Stimulated activated CD8-positive, alpha-beta memory T cell treated with anti-CD3 and anti-CD28 coated beads, Interleukin-12 subunit alpha, Interleukin-12 subunit beta, amount 100 ng/mL, for 4 hours (primary cell): Measurements from ENCODE around the gene HNRNPM.

ENCODE experiments used
- DNase-seq: peaks from one replicate; pipeline ENCODE4 v3.0.0-alpha.2; 2020; ENCODE audit warnings: low read depth

The HNRNPM gene

DNA sequence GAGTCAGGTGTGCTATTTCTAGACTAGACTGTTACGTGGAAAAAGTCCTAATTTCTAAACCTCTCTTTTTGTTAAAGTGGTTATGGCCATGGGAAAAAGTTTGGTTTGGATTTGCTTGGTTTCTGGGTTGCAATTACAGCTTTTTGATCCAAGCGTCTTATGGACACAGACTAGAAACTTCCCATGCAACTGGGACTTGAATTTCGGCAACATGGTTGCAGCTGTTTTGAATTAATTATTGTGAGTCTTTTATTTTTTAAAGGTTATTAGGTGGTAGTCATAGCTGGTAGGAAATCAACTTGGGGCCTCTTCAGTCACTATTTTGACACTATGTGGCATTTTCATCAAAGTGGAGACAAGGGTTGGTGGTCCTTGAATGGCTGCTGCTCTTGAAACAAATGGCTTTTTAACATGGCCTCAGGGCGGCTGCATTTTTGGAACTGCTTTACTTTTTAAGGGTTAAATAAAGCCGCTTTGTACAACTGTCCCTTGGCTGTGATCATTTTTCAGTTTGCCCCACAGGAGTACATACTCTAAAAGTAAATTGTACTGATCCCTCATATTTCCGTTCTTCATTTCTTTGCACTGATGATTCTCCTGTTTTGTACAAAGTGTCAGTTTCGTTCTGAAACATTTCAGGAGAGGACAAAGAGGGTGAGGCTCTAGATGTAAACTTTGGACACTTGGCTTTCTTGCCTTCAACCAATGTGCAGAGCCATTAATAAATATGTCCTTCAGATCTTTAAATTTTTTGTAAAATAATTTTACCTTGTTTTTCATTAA is 15.9 kb downstream of the HNRNPM start:
- no peak for DNase-seq

- DNase-seq, result no peak
Measured at GRCh38 chr19:8461376-8461775, 16.6 kb downstream of the HNRNPM start.

DNA sequence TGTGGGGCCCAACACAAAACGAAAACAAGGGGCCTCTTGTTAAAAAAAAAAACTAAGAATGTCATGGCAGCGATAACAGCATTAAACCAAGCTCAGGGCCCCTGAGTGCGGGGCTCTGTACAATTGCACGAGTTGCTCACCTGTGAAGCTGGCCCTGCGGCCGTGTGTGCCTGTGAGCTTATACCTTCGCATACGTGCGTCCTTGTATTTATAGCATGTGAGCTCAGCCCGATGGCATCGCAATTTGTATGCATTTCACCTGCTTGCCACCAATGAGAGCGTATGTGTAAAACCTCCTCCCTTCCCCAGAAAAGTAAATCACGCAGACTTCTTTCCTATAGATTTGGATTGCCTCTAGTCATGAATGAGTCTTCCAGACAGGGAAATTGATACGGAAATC is 17.1 kb downstream of the HNRNPM start:
- DNase-seq, result no peak

DNA sequence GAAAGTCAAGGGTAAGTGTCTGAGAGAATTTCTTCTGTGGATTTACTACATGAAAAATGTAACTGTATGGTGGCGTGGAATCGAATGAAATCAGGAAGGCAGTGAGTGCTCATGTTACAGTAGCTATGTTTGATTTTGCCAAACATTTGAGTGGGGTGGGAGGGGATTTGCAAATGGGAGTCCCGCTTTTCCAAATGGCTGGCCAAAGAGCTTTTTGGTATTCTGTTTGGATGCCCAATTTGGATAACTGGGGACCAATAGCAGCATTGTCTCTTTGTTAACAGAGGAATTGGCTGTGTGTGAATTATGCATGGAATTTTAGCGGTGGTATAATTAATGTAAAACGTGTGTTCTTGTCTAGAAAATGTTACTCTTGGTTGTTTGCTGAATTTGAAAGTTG is 17.8 kb downstream of the HNRNPM start:
- DNase-seq, result no peak

- DNase-seq, result no peak
Measured at GRCh38 chr19:8463365-8463764, 18.6 kb downstream of the HNRNPM start.

GRCh38 chr19:8466018-8466417 is 21.2 kb downstream of the HNRNPM start:
- no peak for DNase-seq

- DNase-seq, result no peak
Measured at GRCh38 chr19:8468124-8468523, 23.3 kb downstream of the HNRNPM start.

DNA sequence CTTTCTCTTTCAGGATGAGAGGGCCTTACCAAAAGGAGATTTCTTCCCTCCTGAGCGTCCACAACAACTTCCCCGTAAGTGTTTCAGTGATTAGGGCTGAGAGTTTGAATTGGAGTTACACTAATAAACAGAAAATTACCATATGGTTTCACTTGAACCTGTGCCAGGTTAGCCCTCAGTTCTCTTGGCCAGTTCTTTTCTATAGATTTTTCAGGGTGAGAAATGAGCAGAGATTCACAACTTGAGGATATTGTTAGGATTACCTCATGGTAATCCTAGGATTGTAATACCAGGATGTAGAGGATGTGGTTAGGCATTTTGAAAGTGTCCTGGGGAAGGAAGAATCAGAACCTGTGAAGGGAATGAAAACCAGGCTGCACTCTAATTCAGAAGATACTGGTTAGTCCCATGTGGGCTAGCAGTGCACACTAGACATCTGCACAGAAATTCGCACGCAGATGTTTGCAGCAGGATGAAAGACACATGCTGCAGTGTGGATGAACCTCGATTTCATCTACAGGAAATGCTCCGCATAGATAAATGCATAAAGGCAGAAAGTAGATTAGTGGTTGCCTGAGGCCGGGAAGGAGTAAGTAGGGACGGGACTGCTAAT is 24.1 kb downstream of the HNRNPM start:
- no peak for DNase-seq

DNA sequence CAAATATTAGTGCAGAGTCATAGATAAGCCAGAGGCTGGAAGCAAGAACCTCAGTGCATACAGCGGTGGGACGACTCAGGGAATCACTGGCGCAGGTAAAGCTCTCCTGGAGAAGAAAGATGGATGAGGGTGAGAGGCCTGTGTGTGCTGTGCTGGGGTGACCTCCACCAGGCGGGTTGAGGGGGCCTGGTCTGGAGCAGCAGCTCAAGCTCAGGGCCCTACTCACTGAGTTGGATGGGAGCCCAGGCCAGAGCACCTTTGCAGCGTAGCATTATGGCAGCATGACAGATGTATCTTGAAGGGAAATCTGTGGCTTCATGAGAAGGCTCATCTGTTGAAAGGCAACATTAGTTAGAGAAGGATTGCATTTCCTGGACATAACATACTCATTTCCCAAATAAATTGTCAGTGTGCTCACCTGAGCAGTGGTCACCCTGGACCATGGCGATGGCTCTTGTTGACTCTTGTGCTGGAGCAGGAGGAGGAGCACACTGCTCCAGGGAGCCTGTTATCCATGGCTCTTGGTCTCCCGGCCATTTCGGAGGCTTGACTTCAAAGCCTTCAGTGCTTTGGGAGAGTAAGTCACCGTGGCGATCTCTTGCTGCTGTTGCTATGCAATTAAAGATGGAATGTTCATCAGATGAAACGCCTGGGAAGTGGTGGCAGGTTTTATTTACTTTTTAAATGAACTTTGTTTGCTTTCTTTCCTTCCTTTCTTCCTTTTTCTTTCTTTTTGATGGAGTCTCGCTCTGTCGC is 25.0 kb downstream of the HNRNPM start:
- no peak for DNase-seq

- no peak for DNase-seq
Measured at GRCh38 chr19:8473648-8474476, 29.1 kb downstream of the HNRNPM start.

- no peak for DNase-seq
Measured at GRCh38 chr19:8475005-8475404, 30.2 kb downstream of the HNRNPM start.

DNA sequence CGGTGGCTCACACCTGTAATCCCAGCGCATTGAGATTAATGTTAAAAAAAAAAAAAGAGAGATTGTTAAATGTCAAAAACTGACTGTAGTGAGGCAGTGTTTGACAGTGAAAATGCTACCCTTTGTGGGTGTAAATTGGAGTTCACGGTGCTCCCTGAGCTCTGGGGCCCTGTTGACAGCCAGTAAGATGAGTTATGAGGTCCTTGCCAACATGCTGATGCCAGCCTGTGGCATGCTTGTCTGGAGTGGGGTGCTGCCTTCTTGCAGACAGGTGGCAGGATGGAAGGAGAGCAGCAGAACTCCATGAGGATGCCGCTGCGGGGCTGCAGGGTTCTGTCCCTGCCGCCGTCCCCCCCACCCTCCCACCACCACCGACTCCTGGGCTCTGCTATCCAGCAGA is 31.7 kb downstream of the HNRNPM start:
- no peak for DNase-seq

DNA sequence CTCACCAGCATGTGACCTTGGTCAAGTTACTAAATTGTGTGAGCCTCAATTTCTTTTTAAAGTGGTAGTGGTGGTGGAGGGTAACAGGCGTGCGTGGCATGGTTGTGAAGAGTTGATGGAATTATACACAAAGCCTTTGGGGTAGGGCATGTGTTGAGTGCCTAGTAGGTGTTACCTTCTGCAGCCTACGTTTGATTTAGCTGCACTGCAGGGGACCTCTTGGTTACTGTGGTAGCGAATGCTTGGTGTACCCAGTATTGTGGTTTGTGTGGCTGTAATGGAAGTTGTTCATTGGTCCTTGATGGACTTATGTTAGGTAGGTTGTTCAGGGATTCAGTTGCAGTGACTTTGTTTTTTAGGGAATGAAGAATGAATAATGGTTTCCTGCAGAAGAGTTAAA is 33.1 kb downstream of the HNRNPM start:
- DNase-seq, result no peak

DNA sequence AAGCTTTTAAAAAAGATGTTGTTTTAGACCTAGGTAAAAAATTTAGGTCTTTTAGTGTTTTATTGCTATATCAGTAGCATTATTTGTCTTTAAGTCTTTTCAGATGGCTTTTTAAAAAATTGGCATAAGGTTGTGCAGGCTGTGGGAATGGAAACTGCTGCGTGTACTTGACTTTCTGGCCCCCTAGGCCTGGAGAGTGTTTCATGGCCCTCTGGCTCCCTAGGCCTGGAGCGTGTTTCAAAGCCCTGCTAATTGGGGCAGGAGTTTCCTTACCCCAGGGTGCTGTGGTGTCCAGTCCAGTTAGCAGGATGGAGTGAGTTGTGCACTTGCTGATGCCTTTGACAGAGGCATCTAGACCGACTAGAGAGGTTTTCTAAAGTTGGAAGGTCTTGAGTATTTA is 33.8 kb downstream of the HNRNPM start:
- DNase-seq, result no peak

DNA sequence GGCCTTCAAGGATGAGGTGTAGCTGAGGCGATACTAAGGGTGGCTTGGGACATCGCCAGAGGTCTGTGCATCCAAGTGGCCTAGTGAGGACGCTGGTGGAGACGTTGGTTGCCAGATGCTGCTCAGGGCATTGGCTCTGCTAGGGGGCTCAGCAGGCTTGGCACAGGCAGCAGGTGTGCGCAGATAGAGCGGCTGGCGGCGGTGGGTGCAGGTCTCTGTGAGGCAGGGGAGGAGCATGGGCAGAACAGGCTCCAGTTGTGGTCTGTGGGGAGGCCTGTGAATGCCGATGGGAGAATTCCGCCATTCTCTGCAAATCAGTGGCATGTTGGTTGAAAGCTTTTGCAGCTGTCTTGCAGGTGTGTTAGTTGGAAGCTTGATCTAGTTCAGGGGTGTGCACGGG is 36.4 kb downstream of the HNRNPM start:
- DNase-seq, result no peak

DNA sequence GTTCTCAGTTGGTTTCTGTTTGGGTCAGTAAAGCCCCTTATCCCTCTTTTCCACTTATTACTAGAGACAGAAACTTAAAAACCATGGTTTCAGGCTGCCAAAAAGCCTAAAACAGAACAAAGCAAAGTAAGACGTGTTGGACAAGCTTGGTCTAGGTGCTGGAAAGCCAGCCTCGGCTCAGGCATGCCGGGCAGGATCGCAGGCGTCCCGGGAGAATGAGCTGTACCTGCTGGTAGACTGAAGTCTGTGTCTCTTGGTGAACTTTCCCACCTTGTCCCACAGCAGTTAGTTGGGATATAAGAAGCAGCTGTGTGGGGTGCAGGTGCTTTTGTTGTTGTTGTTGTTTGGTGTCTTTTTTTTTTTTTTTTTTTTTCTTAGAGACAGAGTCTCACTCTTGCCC is 36.8 kb downstream of the HNRNPM start:
- DNase-seq, result no peak

GRCh38 chr19:8482696-8483095 is 37.9 kb downstream of the HNRNPM start:
- DNase-seq, result no peak

GRCh38 chr19:8483165-8483564 is 38.4 kb downstream of the HNRNPM start:
- no peak for DNase-seq

DNA sequence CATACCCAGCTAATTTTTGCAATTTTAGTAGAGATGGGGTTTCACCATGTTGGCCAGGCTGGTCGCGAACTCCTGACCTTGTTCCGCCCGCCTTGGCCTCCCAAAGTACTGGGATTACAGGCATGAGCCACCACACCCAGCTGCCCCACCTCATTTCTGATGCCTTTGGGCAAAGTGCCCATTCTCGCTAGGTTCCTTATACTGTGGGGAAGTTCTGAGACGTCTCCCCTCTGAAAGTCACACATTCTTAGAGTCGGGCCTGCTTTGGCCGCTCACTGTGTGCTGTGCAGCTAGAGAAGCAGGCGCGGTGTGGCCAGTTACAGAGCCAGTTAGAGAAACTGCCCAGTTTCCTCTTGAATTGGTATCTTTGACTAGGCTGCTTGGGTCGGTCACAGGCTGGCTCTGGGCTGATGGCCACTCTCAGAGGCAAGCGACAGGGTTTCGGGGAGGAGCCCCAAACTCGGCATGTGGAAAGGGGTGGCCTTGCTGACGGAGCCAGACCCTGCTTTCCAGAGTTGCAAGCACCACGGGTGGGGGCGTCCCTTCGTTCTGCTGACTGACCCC is 39.6 kb downstream of the HNRNPM start:
- DNase-seq, result no peak

DNA sequence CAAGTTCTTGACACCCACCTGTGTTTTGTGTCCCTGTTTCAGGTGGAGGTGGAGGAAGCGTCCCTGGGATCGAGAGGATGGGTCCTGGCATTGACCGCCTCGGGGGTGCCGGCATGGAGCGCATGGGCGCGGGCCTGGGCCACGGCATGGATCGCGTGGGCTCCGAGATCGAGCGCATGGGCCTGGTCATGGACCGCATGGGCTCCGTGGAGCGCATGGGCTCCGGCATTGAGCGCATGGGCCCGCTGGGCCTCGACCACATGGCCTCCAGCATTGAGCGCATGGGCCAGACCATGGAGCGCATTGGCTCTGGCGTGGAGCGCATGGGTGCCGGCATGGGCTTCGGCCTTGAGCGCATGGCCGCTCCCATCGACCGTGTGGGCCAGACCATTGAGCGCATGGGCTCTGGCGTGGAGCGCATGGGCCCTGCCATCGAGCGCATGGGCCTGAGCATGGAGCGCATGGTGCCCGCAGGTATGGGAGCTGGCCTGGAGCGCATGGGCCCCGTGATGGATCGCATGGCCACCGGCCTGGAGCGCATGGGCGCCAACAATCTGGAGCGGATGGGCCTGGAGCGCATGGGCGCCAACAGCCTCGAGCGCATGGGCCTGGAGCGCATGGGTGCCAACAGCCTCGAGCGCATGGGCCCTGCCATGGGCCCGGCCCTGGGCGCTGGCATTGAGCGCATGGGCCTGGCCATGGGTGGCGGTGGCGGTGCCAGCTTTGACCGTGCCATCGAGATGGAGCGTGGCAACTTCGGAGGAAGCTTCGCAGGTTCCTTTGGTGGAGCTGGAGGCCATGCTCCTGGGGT is 41.0 kb downstream of the HNRNPM start:
- no peak for DNase-seq

DNA sequence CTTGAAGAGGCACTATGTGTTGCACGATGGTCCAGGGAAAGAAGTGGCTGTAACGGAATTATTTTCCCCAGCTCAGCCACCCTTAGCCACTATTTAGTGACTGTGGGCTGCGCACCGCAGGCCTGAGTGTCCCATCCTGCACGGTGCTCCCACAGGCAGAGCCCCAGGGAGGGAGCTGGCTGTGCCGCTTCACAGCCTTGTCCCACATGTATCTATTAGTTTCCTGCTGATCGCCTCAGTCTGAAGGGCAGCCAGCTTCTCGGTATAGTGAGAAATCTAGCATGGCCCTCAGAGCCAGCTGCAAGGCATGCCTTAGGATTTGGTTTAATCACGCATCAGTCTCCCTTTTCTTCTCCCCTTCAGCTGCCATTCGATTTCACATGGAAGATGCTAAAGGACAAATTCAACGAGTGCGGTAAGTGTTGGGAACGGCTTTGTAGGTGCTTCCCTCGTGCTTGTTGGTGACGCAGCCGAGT is 41.9 kb downstream of the HNRNPM start:
- DNase-seq, result no peak
